WTC11 (cell line): ENCODE data around the gene CPT1B. TPM values are rescaled to one million over a fixed set of nuclear protein-coding genes. Genes with fewer than 3 reads are reported as not detected.

ENCODE experiments used
- ATAC-seq: fragments of 200-7000 bp; cut with Tn5 transposase; 2 replicates; pipeline ENCODE4 v1.10.0; 2021; ENCODE audit warnings: mild to moderate bottlenecking, moderate library complexity
- CTCF ChIA-PET: fragments of 300-600 bp; sonication (Branson Sonifier 250); formaldehyde crosslinking; loops from one replicate; lab custom pipeline; 2021; ENCODE audit warnings: antibody characterized with exemption; lab: Charles Lee
- POLR2A ChIA-PET: fragments of 350-600 bp; sonication (Branson Sonifier 250); formaldehyde crosslinking; loops from one replicate; lab custom pipeline; 2021; ENCODE audit warnings: antibody characterized with exemption; lab: Charles Lee
- DNase-seq: peaks from one replicate; pipeline ENCODE4 v3.0.0; 2021; ENCODE audit warnings: low spot score
- H3K27ac Mint-ChIP-seq: 2 replicates; pipeline ENCODE4 v1.8.0; 2021; ENCODE audit warnings: mixed read lengths
- H3K27me3 Mint-ChIP-seq: 2 replicates; pipeline ENCODE4 v1.8.0; 2021; ENCODE audit warnings: low read depth, mild to moderate bottlenecking, moderate library complexity, mixed read lengths
- H3K36me3 Mint-ChIP-seq: 2 replicates; pipeline ENCODE4 v1.8.0; 2021; ENCODE audit warnings: mixed read lengths
- H3K4me1 Mint-ChIP-seq: 2 replicates; pipeline ENCODE4 v1.8.0; 2022; ENCODE audit warnings: mixed read lengths
- H3K4me3 Mint-ChIP-seq: 2 replicates; pipeline ENCODE4 v1.8.0; 2021; ENCODE audit warnings: mild to moderate bottlenecking, moderate library complexity, mixed read lengths
- H3K9me3 Mint-ChIP-seq: 2 replicates; pipeline ENCODE4 v1.8.0; 2021; ENCODE audit warnings: mixed read lengths
- AR ChIP-seq: fragments of 250-450 bp; sonication (Bioruptor Pico); IDR thresholded peaks from 2 replicates; pipeline ENCODE4 v1.9.0; 2021; ENCODE audit warnings: mild to moderate bottlenecking
- ATF1 ChIP-seq: sonication (generic); formaldehyde crosslinking; IDR thresholded peaks from 2 replicates; pipeline ENCODE4 v1.8.1; 2023; ENCODE audit warnings: mild to moderate bottlenecking, moderate library complexity, missing genetic modification reagents
- E2F1 ChIP-seq: sonication (generic); formaldehyde crosslinking; IDR thresholded peaks from 2 replicates; pipeline ENCODE4 v1.8.0; 2022; ENCODE audit warnings: mild to moderate bottlenecking, missing genetic modification reagents
- NFATC4 ChIP-seq: fragments of 250-450 bp; sonication (Bioruptor Pico); IDR thresholded peaks from 2 replicates; pipeline ENCODE4 v1.9.0; 2021; ENCODE audit warnings: mild to moderate bottlenecking
- RORB ChIP-seq: fragments of 250-450 bp; sonication (Bioruptor Pico); IDR thresholded peaks from 2 replicates; pipeline ENCODE4 v1.9.0; 2021; ENCODE audit warnings: mild to moderate bottlenecking
- ZNF121 ChIP-seq: sonication (generic); formaldehyde crosslinking; IDR thresholded peaks from 2 replicates; pipeline ENCODE4 v1.8.0; 2023; ENCODE audit warnings: missing genetic modification reagents
- ZNF263 ChIP-seq: sonication (generic); formaldehyde crosslinking; IDR thresholded peaks from 2 replicates; pipeline ENCODE4 v1.8.1; 2022; ENCODE audit warnings: low read depth, mild to moderate bottlenecking, moderate library complexity, missing genetic modification reagents
- total RNA-seq: library from RNA; stranded (reverse); gene quantifications from 3 replicates; pipeline ENCODE4 v1.2.3, GENCODE V29; 2021
- TF ChIP-seq, protein P1 (sequence below): sonication (generic); formaldehyde crosslinking; IDR thresholded peaks from 2 replicates; pipeline ENCODE4 v1.8.1; 2022; ENCODE audit warnings: mild to moderate bottlenecking, missing genetic modification reagents, moderate library complexity, borderline replicate concordance
- TF ChIP-seq, protein P2 (sequence below): sonication (generic); formaldehyde crosslinking; IDR thresholded peaks from 2 replicates; pipeline ENCODE4 v1.8.1; 2023; ENCODE audit warnings: mild to moderate bottlenecking, missing genetic modification reagents
- TF ChIP-seq, protein P3 (sequence below): fragments of 250-450 bp; sonication (Bioruptor Pico); IDR thresholded peaks from 2 replicates; pipeline ENCODE4 v1.9.0; 2021; ENCODE audit warnings: mild to moderate bottlenecking
- TF ChIP-seq, protein P4 (sequence below): sonication (generic); formaldehyde crosslinking; IDR thresholded peaks from 2 replicates; pipeline ENCODE4 v1.8.1; 2022; ENCODE audit warnings: low read depth, missing genetic modification reagents, borderline replicate concordance
- TF ChIP-seq, protein P5 (sequence below): sonication (generic); formaldehyde crosslinking; IDR thresholded peaks from 2 replicates; pipeline ENCODE4 v1.8.1; 2023; ENCODE audit warnings: mild to moderate bottlenecking, missing genetic modification reagents

Gene CPT1B
- total RNA-seq, 1 experiment from 2014 or later = 33.7 TPM

- TF ChIP-seq, protein P1, sequence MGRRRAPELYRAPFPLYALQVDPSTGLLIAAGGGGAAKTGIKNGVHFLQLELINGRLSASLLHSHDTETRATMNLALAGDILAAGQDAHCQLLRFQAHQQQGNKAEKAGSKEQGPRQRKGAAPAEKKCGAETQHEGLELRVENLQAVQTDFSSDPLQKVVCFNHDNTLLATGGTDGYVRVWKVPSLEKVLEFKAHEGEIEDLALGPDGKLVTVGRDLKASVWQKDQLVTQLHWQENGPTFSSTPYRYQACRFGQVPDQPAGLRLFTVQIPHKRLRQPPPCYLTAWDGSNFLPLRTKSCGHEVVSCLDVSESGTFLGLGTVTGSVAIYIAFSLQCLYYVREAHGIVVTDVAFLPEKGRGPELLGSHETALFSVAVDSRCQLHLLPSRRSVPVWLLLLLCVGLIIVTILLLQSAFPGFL = no peak
- no peak for TF ChIP-seq ZNF263 (CRISPR knock-in tag)
- no peak for TF ChIP-seq ATF1 (CRISPR knock-in tag)
Measured at GRCh38 chr22:50604256-50605001, 26.2 kb upstream of the CPT1B start (continued).

GRCh38 chr22:50603511-50604255 lies 25.5 kb upstream of the CPT1B start:
- POLR2A ChIA-PET = no interaction called here
- no peak overlapping the region for H3K27ac Mint-ChIP-seq
- H3K27me3 Mint-ChIP-seq = peaks cover 45% of the 10 kb centered on the region
- CTCF ChIA-PET = interaction anchor here (1.1 to 1.7 kb wide), 4 partner anchors 23 to 171 kb away, joined by 3 to 5 read pairs (median 4); partner anchors contain the start of gene SYCE3
- no peak for TF ChIP-seq E2F1 (CRISPR knock-in tag)
- TF ChIP-seq, protein P2, sequence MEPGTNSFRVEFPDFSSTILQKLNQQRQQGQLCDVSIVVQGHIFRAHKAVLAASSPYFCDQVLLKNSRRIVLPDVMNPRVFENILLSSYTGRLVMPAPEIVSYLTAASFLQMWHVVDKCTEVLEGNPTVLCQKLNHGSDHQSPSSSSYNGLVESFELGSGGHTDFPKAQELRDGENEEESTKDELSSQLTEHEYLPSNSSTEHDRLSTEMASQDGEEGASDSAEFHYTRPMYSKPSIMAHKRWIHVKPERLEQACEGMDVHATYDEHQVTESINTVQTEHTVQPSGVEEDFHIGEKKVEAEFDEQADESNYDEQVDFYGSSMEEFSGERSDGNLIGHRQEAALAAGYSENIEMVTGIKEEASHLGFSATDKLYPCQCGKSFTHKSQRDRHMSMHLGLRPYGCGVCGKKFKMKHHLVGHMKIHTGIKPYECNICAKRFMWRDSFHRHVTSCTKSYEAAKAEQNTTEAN (CRISPR knock-in tag) = no peak
- no peak for TF ChIP-seq NFATC4
- TF ChIP-seq, protein P3, sequence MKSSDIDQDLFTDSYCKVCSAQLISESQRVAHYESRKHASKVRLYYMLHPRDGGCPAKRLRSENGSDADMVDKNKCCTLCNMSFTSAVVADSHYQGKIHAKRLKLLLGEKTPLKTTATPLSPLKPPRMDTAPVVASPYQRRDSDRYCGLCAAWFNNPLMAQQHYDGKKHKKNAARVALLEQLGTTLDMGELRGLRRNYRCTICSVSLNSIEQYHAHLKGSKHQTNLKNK (CRISPR knock-in tag) = no peak
- TF ChIP-seq RORB (CRISPR knock-in tag) = no peak
- TF ChIP-seq ZNF121 (CRISPR knock-in tag) = no peak
- TF ChIP-seq, protein P4, sequence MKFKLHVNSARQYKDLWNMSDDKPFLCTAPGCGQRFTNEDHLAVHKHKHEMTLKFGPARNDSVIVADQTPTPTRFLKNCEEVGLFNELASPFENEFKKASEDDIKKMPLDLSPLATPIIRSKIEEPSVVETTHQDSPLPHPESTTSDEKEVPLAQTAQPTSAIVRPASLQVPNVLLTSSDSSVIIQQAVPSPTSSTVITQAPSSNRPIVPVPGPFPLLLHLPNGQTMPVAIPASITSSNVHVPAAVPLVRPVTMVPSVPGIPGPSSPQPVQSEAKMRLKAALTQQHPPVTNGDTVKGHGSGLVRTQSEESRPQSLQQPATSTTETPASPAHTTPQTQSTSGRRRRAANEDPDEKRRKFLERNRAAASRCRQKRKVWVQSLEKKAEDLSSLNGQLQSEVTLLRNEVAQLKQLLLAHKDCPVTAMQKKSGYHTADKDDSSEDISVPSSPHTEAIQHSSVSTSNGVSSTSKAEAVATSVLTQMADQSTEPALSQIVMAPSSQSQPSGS (CRISPR knock-in tag) = no peak
- TF ChIP-seq, protein P5, sequence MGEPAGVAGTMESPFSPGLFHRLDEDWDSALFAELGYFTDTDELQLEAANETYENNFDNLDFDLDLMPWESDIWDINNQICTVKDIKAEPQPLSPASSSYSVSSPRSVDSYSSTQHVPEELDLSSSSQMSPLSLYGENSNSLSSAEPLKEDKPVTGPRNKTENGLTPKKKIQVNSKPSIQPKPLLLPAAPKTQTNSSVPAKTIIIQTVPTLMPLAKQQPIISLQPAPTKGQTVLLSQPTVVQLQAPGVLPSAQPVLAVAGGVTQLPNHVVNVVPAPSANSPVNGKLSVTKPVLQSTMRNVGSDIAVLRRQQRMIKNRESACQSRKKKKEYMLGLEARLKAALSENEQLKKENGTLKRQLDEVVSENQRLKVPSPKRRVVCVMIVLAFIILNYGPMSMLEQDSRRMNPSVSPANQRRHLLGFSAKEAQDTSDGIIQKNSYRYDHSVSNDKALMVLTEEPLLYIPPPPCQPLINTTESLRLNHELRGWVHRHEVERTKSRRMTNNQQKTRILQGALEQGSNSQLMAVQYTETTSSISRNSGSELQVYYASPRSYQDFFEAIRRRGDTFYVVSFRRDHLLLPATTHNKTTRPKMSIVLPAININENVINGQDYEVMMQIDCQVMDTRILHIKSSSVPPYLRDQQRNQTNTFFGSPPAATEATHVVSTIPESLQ (CRISPR knock-in tag) = no peak
- TF ChIP-seq AR (CRISPR knock-in tag) = no peak
- no peaks in the 10 kb centered on the region for H3K9me3 Mint-ChIP-seq
- ATAC-seq (no peak), DNase-seq (no peak)
- H3K4me1 Mint-ChIP-seq = peaks cover 12% of the 10 kb centered on the region; the same call in 1 of the 2 replicates
- no peak overlapping the region for H3K4me3 Mint-ChIP-seq
- H3K36me3 Mint-ChIP-seq = no peaks in the 10 kb centered on the region
